NCI-H2196 treated with DMSO at 0.1 percent for 48 hours (cell line): ENCODE measurements around the gene OSTM1.

Experiments
- DNase-seq: peaks from one replicate; lab custom pipeline; 2025; ENCODE audit not compliant: unreplicated experiment; lab: John Stamatoyannopoulos, UW

OSTM1 gene

GRCh38 chr6:108074359-108075144, at the start of gene OSTM1:
Gene OSTM1, minus strand, starts transcription at chr6:108074741. Its CDS starts 90 bp downstream, at chr6:108074651.
- DNase-seq = peak; percentile 78

- DNase-seq = no peak
Measured at GRCh38 chr6:108123946-108124345, 49.4 kb upstream of the OSTM1 start.

GRCh38 chr6:108123481-108123929, 49.0 kb upstream of the OSTM1 start:
- no peak for DNase-seq

- DNase-seq = no peak
Measured at GRCh38 chr6:108121612-108122011, 47.1 kb upstream of the OSTM1 start.

GRCh38 chr6:108120311-108120710, 45.8 kb upstream of the OSTM1 start:
- no peak for DNase-seq

GRCh38 chr6:108119769-108120141, 45.2 kb upstream of the OSTM1 start:
- DNase-seq = no peak

GRCh38 chr6:108118810-108119768, 44.5 kb upstream of the OSTM1 start:
- no peak for DNase-seq

GRCh38 chr6:108118359-108118724, 43.8 kb upstream of the OSTM1 start:
- no peak for DNase-seq

GRCh38 chr6:108117427-108118358, 43.2 kb upstream of the OSTM1 start:
- no peak for DNase-seq

- no peak for DNase-seq
Measured at GRCh38 chr6:108116546-108117426, 42.2 kb upstream of the OSTM1 start.

- DNase-seq = no peak
Measured at GRCh38 chr6:108115598-108116058, 41.1 kb upstream of the OSTM1 start.

- DNase-seq = no peak
Measured at GRCh38 chr6:108114841-108115597, 40.5 kb upstream of the OSTM1 start.

- peak; percentile 12 for DNase-seq
Measured at GRCh38 chr6:108113557-108114519, 39.3 kb upstream of the OSTM1 start.

GRCh38 chr6:108108374-108108773, 33.8 kb upstream of the OSTM1 start:
- no peak for DNase-seq

GRCh38 chr6:108107102-108107501, 32.6 kb upstream of the OSTM1 start:
- no peak for DNase-seq

- DNase-seq = no peak
Measured at GRCh38 chr6:108106694-108107093, 32.2 kb upstream of the OSTM1 start.

- DNase-seq = no peak
Measured at GRCh38 chr6:108106261-108106660, 31.7 kb upstream of the OSTM1 start.

GRCh38 chr6:108105571-108105970, 31.0 kb upstream of the OSTM1 start:
- DNase-seq = no peak
